GM21825 (cell line): ENCODE measurements around the gene AQP6.
"Not testable (repeated sequence)": the region's sequence is repeated elsewhere in the genome, so short reads cannot be mapped to it uniquely, and the experiment has no call there.

Experiments
- ATAC-seq: cut with Tn5 transposase; IDR thresholded peaks from one replicate; pipeline ENCODE4 v1.9.1; 2021; ENCODE audit warnings: mild to moderate bottlenecking, moderate library complexity; ENCODE audit not compliant: unreplicated experiment

Gene AQP6

GRCh38 chr12:49969027-49969426 lies 3.7 kb upstream of the AQP6 start:
- no peak for ATAC-seq

GRCh38 chr12:49969651-49970429 lies 2.9 kb upstream of the AQP6 start:
- ATAC-seq = no peak

- ATAC-seq = no peak
Observed at GRCh38 chr12:49970658-49971057, 2.1 kb upstream of the AQP6 start.

- no peak for ATAC-seq
Observed at GRCh38 chr12:49971141-49971540, 1.6 kb upstream of the AQP6 start.

- no peak for ATAC-seq
Observed at GRCh38 chr12:49972129-49972528, 618 bp upstream of the AQP6 start.

- no peak for ATAC-seq
Observed at GRCh38 chr12:49973361-49973830, 649 bp downstream of the AQP6 start.

- ATAC-seq = no peak
Observed at GRCh38 chr12:49974231-49974675, 1.5 kb downstream of the AQP6 start.

GRCh38 chr12:49974677-49975317 lies 2.0 kb downstream of the AQP6 start:
- no peak for ATAC-seq

- no peak for ATAC-seq
Observed at GRCh38 chr12:49975318-49975761, 2.6 kb downstream of the AQP6 start.

GRCh38 chr12:49976557-49976956 lies 3.8 kb downstream of the AQP6 start:
- no peak for ATAC-seq

GRCh38 chr12:49978125-49978524 lies 5.4 kb downstream of the AQP6 start:
- no peak for ATAC-seq

- ATAC-seq = no peak
Observed at GRCh38 chr12:49979016-49979586, 6.4 kb downstream of the AQP6 start.

GRCh38 chr12:49979791-49980190 lies 7.0 kb downstream of the AQP6 start:
- ATAC-seq = no peak

- no peak for ATAC-seq
Observed at GRCh38 chr12:49980501-49981349, 8.0 kb downstream of the AQP6 start.

- no peak for ATAC-seq
Observed at GRCh38 chr12:49982246-49983087, 9.7 kb downstream of the AQP6 start.

GRCh38 chr12:49983892-49984291 lies 11.1 kb downstream of the AQP6 start:
- no peak for ATAC-seq

- no peak for ATAC-seq
Observed at GRCh38 chr12:49984476-49985359, 12.0 kb downstream of the AQP6 start.

- no peak for ATAC-seq
Observed at GRCh38 chr12:49985981-49986380, 13.2 kb downstream of the AQP6 start.

GRCh38 chr12:49986476-49986875 lies 13.7 kb downstream of the AQP6 start:
- ATAC-seq = not testable (repeated sequence)
